ENCODE results near the gene NTF3. TPM values are rescaled to one million over a fixed set of nuclear protein-coding genes. Genes with fewer than 3 reads are reported as not detected.

The NTF3 gene
- total RNA-seq, 4 donors from 2014 or later: 0.42 to 2.2 (median 2.1) TPM

DNA sequence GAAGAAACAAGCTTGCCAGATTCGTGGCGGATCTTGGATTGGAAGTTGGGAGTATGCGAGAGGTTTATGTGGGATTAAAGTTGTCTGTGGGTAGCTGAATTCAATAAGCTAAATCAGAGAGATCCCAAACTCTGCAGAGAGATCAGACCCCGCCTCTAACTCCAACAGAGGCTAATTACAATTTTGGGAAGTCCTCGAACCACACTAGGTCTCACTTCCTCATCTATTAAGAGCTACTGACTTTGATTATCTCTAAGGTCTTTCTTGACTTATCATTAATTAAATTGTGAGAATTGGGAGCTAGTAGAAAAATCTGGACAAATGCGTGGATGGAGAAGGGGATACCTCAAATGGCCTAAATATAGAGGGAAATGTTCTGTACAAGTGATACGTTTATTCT is 9.1 kb downstream of the NTF3 start:
- DNase-seq (ENCODE audit: low spot score in 2 of 2): no peak
- 74 to 85% methylated on average over 7 of the region's 7 CpGs for WGBS, 2 donors
- intact Hi-C loops (cut with DNase I; ENCODE audit: low total_unique reads): no loop called here
- TF ChIP-seq, protein P1, sequence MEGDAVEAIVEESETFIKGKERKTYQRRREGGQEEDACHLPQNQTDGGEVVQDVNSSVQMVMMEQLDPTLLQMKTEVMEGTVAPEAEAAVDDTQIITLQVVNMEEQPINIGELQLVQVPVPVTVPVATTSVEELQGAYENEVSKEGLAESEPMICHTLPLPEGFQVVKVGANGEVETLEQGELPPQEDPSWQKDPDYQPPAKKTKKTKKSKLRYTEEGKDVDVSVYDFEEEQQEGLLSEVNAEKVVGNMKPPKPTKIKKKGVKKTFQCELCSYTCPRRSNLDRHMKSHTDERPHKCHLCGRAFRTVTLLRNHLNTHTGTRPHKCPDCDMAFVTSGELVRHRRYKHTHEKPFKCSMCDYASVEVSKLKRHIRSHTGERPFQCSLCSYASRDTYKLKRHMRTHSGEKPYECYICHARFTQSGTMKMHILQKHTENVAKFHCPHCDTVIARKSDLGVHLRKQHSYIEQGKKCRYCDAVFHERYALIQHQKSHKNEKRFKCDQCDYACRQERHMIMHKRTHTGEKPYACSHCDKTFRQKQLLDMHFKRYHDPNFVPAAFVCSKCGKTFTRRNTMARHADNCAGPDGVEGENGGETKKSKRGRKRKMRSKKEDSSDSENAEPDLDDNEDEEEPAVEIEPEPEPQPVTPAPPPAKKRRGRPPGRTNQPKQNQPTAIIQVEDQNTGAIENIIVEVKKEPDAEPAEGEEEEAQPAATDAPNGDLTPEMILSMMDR (IDR thresholded peaks at IDR 0.05): no peak
- no peak for TF ChIP-seq POLR2A (IDR thresholded peaks at IDR 0.05)
- H3K4me3 ChIP-seq (ENCODE audit: low read depth, poor library complexity, severe bottlenecking): no peak overlapping the region

GRCh38 chr12:5441497-5442236 is 9.8 kb downstream of the NTF3 start:
- WGBS, 2 donors: 77 to 81% methylated on average over 10 of the region's 10 CpGs
- H3K4me3 ChIP-seq (ENCODE audit: low read depth, poor library complexity, severe bottlenecking): no peak overlapping the region
- no peak for DNase-seq (ENCODE audit: low spot score in 2 of 2)
- intact Hi-C loops (cut with DNase I; ENCODE audit: low total_unique reads): no loop called here
- no peak for TF ChIP-seq POLR2A (IDR thresholded peaks at IDR 0.05)
- TF ChIP-seq, protein P1 (IDR thresholded peaks at IDR 0.05): no peak

- DNase-seq (ENCODE audit: low spot score in 2 of 2): no peak
- TF ChIP-seq, protein P1 (IDR thresholded peaks at IDR 0.05): no peak
- 61 to 70% methylated on average over 10 to 11 of the region's 11 CpGs for WGBS, 2 donors
- H3K4me3 ChIP-seq (ENCODE audit: low read depth, poor library complexity, severe bottlenecking): no peak overlapping the region
- intact Hi-C loops (cut with DNase I; ENCODE audit: low total_unique reads): no loop called here
Observed at GRCh38 chr12:5442251-5443006, 10.5 kb downstream of the NTF3 start.

DNA sequence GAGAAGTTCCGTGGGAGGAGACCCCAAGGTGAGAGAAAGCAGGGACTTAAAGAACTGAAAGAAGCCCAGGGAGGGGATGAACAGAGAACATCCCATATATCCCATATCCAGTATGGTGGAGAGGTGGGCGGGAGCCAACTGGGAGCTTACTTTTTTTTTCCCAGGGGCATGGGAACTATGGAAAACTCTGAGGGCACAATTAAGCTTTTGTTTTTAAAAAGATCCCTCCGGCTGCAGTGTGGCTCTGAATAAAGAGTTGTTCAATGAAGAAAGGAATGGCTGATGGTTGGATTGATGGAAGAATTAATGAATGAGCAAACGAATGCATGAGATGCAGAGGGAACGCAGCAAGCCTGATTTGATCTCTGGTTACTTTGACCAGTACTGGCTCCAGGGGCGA is 12.6 kb downstream of the NTF3 start:
- WGBS, 2 donors: 77% methylated on average over 6 of the region's 6 CpGs
- intact Hi-C loops (cut with DNase I; ENCODE audit: low total_unique reads): no loop called here
- TF ChIP-seq, protein P1 (IDR thresholded peaks at IDR 0.05): no peak
- TF ChIP-seq POLR2A (IDR thresholded peaks at IDR 0.05): no peak
- no peak overlapping the region for H3K4me3 ChIP-seq (ENCODE audit: low read depth, poor library complexity, severe bottlenecking)
- DNase-seq (ENCODE audit: low spot score in 2 of 2): no peak

- no peak for DNase-seq (ENCODE audit: low spot score in 2 of 2)
- WGBS, 2 donors: 85 to 87% methylated on average over 5 of the region's 5 CpGs
- intact Hi-C loops (cut with DNase I; ENCODE audit: low total_unique reads): no loop called here
- no peak for TF ChIP-seq POLR2A (IDR thresholded peaks at IDR 0.05)
- TF ChIP-seq, protein P1 (IDR thresholded peaks at IDR 0.05): no peak
- no peak overlapping the region for H3K4me3 ChIP-seq (ENCODE audit: low read depth, poor library complexity, severe bottlenecking)
Observed at GRCh38 chr12:5447320-5447719, 15.4 kb downstream of the NTF3 start.

All from lower leg skin (tissue), 4 donors.